PC-3 (cell line): ENCODE results near the gene MRPL4. TPM values are rescaled to one million over a fixed set of nuclear protein-coding genes. Genes with fewer than 3 reads are reported as not detected.
A peak's percentile ranks its signal among the peaks of the same experiment; 100 is the strongest.

Source experiments
- ATAC-seq: fragments of 200-7000 bp; cut with Tn5 transposase; 2 replicates; pipeline ENCODE4 v1.9.1; 2020; ENCODE audit warnings: mild to moderate bottlenecking, moderate library complexity
- BruUV-seq: library from RNA; stranded (reverse); fragments of 400-500 nt; replicated peaks from 2 replicates; lab custom pipeline; 2021; lab: Mats Ljungman, UMichigan
- CTCF ChIA-PET: fragments of 300-600 bp; sonication (Branson Sonifier 250); formaldehyde crosslinking; loops from one replicate; lab custom pipeline; 2022; ENCODE audit warnings: antibody characterized with exemption; lab: Charles Lee
- POLR2A ChIA-PET: fragments of 300-600 bp; sonication (Branson Sonifier 250); formaldehyde crosslinking; loops from one replicate; lab custom pipeline; 2022; ENCODE audit warnings: antibody characterized with exemption; ENCODE audit not compliant: unreplicated experiment; lab: Charles Lee
- DNase-seq: peaks from one replicate; pipeline ENCODE4 v3.0.0-alpha.2; 2015
- H2AFZ ChIP-seq: fragments of 300-600 bp; sonication (generic); 2 replicates; pipeline ENCODE4 v1.6.0; 2016; ENCODE audit warnings: antibody characterized with exemption, low read length
- H3F3A ChIP-seq: fragments of 300-600 bp; sonication (generic); one replicate; pipeline ENCODE4 v1.6.0; 2017; ENCODE audit warnings: antibody characterized with exemption, low read length, control low read depth, mild to moderate bottlenecking; ENCODE audit not compliant: unreplicated experiment
- H3K27ac ChIP-seq: fragments of 300-600 bp; sonication (generic); 2 replicates; pipeline ENCODE4 v1.5.1; 2016; ENCODE audit warnings: mild to moderate bottlenecking, low read length
- H3K27me3 ChIP-seq: fragments of 300-600 bp; sonication (generic); 2 replicates; pipeline ENCODE4 v1.6.1; 2016; ENCODE audit warnings: low read length, mixed read lengths
- H3K36me3 ChIP-seq: fragments of 300-600 bp; sonication (generic); 2 replicates; pipeline ENCODE4 v1.6.1; 2016; ENCODE audit warnings: low read depth, mixed run types, low read length, mixed read lengths
- H3K4me1 ChIP-seq: fragments of 300-600 bp; sonication (generic); 2 replicates; pipeline ENCODE4 v1.5.1; 2016; ENCODE audit warnings: low read length; ENCODE audit not compliant: insufficient read depth
- H3K4me2 ChIP-seq: fragments of 300-600 bp; sonication (generic); 2 replicates; pipeline ENCODE4 v1.6.0; 2016; ENCODE audit warnings: low read length
- H3K4me3 ChIP-seq: fragments of 300-600 bp; sonication (generic); 2 replicates; pipeline ENCODE4 v1.5.1; 2016; ENCODE audit warnings: mild to moderate bottlenecking, low read length, mixed read lengths
- H3K79me2 ChIP-seq: fragments of 300-600 bp; sonication (generic); 2 replicates; pipeline ENCODE4 v1.6.1; 2017; ENCODE audit warnings: low read length, mixed read lengths
- H3K9ac ChIP-seq: fragments of 300-600 bp; sonication (generic); 2 replicates; pipeline ENCODE4 v1.6.0; 2016; ENCODE audit warnings: mild to moderate bottlenecking, low read length
- H3K9me2 ChIP-seq: fragments of 300-600 bp; sonication (generic); replicated peaks from 2 replicates; pipeline ENCODE4 v1.6.1; 2016; ENCODE audit warnings: mixed run types, low read length, mixed read lengths
- H3K9me3 ChIP-seq: fragments of 300-600 bp; sonication (generic); 2 replicates; pipeline ENCODE4 v1.6.1; 2016; ENCODE audit warnings: low read length, mixed read lengths
- H4K20me1 ChIP-seq: fragments of 300-600 bp; sonication (generic); 2 replicates; pipeline ENCODE4 v1.6.1; 2016; ENCODE audit warnings: low read length, mixed read lengths
- EZH2 ChIP-seq: fragments of 300-600 bp; sonication (generic); IDR thresholded peaks from one replicate; pipeline ENCODE4 v1.6.1; 2017; ENCODE audit warnings: antibody characterized with exemption, mild to moderate bottlenecking, low read length; ENCODE audit not compliant: unreplicated experiment
- EZH2phosphoT487 ChIP-seq: fragments of 300-600 bp; sonication (generic); IDR thresholded peaks from 2 replicates; pipeline ENCODE4 v1.6.1; 2018; ENCODE audit warnings: mild to moderate bottlenecking, antibody characterized with exemption, low read length, borderline replicate concordance
- intact Hi-C: fragments of 100-400 bp; cut with micrococcal nuclease; formaldehyde crosslinking; loops from 2 replicates; pipeline ENCODE4 v1.9.0; 2023
- total RNA-seq: library from RNA; depleted of rRNA; stranded (reverse); fragments of >200 nt; gene quantifications from 2 replicates; pipeline ENCODE4 v1.2.3, GENCODE V29; 2014
- TF ChIP-seq, protein P1 (sequence below): fragments of 300-600 bp; sonication (generic); conservative IDR thresholded peaks from 2 replicates; pipeline ENCODE4 v1.5.1; 2017; ENCODE audit warnings: antibody characterized with exemption, low read depth, mild to moderate bottlenecking, low read length

MRPL4 gene
- total RNA-seq, 1 experiment from 2014 or later: 336 TPM

DNA sequence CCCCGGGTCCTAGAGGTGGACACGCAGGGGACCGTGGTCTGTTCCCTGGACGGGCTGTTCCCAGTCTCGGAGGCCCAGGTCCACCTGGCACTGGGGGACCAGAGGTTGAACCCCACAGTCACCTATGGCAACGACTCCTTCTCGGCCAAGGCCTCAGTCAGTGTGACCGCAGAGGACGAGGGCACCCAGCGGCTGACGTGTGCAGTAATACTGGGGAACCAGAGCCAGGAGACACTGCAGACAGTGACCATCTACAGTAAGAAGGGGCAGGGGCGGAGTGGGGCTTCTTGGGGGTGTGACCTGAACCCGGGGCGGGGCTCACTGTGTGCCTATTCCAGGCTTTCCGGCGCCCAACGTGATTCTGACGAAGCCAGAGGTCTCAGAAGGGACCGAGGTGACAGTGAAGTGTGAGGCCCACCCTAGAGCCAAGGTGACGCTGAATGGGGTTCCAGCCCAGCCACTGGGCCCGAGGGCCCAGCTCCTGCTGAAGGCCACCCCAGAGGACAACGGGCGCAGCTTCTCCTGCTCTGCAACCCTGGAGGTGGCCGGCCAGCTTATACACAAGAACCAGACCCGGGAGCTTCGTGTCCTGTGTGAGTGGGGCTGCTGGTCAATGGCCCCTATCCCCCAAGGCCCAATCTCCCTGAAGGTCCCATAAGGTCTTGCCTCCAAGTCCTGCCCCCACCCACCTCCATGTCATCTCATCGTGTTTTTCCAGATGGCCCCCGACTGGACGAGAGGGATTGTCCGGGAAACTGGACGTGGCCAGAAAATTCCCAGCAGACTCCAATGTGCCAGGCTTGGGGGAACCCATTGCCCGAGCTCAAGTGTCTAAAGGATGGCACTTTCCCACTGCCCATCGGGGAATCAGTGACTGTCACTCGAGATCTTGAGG, 32.3 kb downstream of the MRPL4 start:
- TF ChIP-seq, protein P1, sequence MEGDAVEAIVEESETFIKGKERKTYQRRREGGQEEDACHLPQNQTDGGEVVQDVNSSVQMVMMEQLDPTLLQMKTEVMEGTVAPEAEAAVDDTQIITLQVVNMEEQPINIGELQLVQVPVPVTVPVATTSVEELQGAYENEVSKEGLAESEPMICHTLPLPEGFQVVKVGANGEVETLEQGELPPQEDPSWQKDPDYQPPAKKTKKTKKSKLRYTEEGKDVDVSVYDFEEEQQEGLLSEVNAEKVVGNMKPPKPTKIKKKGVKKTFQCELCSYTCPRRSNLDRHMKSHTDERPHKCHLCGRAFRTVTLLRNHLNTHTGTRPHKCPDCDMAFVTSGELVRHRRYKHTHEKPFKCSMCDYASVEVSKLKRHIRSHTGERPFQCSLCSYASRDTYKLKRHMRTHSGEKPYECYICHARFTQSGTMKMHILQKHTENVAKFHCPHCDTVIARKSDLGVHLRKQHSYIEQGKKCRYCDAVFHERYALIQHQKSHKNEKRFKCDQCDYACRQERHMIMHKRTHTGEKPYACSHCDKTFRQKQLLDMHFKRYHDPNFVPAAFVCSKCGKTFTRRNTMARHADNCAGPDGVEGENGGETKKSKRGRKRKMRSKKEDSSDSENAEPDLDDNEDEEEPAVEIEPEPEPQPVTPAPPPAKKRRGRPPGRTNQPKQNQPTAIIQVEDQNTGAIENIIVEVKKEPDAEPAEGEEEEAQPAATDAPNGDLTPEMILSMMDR: no peak
- TF ChIP-seq EZH2phosphoT487 (no peak), EZH2 (no peak)
- Histone ChIP-seq H3K9ac (no peak overlapping the region), H4K20me1 (no peaks in the 10 kb centered on the region), H3K9me2 (no peaks in the 10 kb centered on the region), H3K4me1 (peaks cover 14% of the 10 kb centered on the region), H3K36me3 (0 out of 2 replicates have a peak, but pooled peaks cover 3% of the 10 kb centered on the region), H3K4me3 (no peak overlapping the region), H3K4me2 (no peak overlapping the region), H3K79me2 (no peaks in the 10 kb centered on the region), H2AFZ (no peak overlapping the region), H3K9me3 (no peaks in the 10 kb centered on the region), H3F3A (no peaks in the 10 kb centered on the region), H3K27ac (no peak overlapping the region), H3K27me3 (no peaks in the 10 kb centered on the region)
- ATAC-seq: no peak
- BruUV-seq: no TSS peak
- no peak for DNase-seq
- intact Hi-C loops: no loop called here
- CTCF ChIA-PET: interaction anchor here (0.6 kb wide), 1 partner anchor 105 kb away, joined by 3 read pairs; no protein-coding TSS in a partner anchor
- POLR2A ChIA-PET: no interaction called here

DNA sequence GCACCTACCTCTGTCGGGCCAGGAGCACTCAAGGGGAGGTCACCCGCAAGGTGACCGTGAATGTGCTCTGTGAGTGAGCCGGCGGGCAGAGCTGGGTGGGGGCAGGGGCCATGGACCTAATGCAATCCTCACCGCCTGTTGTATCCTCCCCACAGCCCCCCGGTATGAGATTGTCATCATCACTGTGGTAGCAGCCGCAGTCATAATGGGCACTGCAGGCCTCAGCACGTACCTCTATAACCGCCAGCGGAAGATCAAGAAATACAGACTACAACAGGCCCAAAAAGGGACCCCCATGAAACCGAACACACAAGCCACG, 32.9 kb downstream of the MRPL4 start:
- 0 out of 2 replicates have a peak, but pooled peaks cover 3% of the 10 kb centered on the region for H3K36me3 ChIP-seq
- H4K20me1 ChIP-seq: no peaks in the 10 kb centered on the region
- H3K4me2 ChIP-seq: no peak overlapping the region
- no peaks in the 10 kb centered on the region for H3K9me2 ChIP-seq
- no peaks in the 10 kb centered on the region for H3F3A ChIP-seq
- DNase-seq (no peak), ATAC-seq (no peak)
- POLR2A ChIA-PET: no interaction called here
- no peaks in the 10 kb centered on the region for H3K27me3 ChIP-seq
- no TSS peak for BruUV-seq
- H2AFZ ChIP-seq: no peak overlapping the region
- intact Hi-C loops: no loop called here
- H3K9me3 ChIP-seq: no peaks in the 10 kb centered on the region
- H3K27ac ChIP-seq: no peak overlapping the region
- H3K4me3 ChIP-seq: no peak overlapping the region
- CTCF ChIA-PET: no interaction called here
- H3K9ac ChIP-seq: no peak overlapping the region
- H3K4me1 ChIP-seq: peaks cover 17% of the 10 kb centered on the region
- H3K79me2 ChIP-seq: no peaks in the 10 kb centered on the region
- TF ChIP-seq EZH2phosphoT487 (no peak), EZH2 (no peak)
- TF ChIP-seq, protein P1: no peak

DNA sequence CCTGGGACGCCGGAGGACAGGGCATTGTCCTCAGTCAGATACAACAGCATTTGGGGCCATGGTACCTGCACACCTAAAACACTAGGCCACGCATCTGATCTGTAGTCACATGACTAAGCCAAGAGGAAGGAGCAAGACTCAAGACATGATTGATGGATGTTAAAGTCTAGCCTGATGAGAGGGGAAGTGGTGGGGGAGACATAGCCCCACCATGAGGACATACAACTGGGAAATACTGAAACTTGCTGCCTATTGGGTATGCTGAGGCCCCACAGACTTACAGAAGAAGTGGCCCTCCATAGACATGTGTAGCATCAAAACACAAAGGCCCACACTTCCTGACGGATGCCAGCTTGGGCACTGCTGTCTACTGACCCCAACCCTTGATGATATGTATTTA, 33.4 kb downstream of the MRPL4 start:
- H3K27me3 ChIP-seq: peaks cover 3% of the 10 kb centered on the region; the same call in 1 of the 2 replicates
- peaks cover 21% of the 10 kb centered on the region for H3K4me1 ChIP-seq
- no peak overlapping the region for H3K4me3 ChIP-seq
- BruUV-seq: TSS peak; percentile 31
- no peak overlapping the region for H3K9ac ChIP-seq
- H2AFZ ChIP-seq: no peak overlapping the region
- no peaks in the 10 kb centered on the region for H3K79me2 ChIP-seq
- POLR2A ChIA-PET: no interaction called here
- H4K20me1 ChIP-seq: no peaks in the 10 kb centered on the region
- 0 out of 2 replicates have a peak, but pooled peaks cover 3% of the 10 kb centered on the region for H3K36me3 ChIP-seq
- no peak for ATAC-seq
- CTCF ChIA-PET: no interaction called here
- DNase-seq: no peak
- H3F3A ChIP-seq: no peaks in the 10 kb centered on the region
- no peak overlapping the region for H3K4me2 ChIP-seq
- H3K27ac ChIP-seq: no peak overlapping the region
- intact Hi-C loops: no loop called here
- no peaks in the 10 kb centered on the region for H3K9me2 ChIP-seq
- H3K9me3 ChIP-seq: no peaks in the 10 kb centered on the region
- TF ChIP-seq EZH2: no peak
- TF ChIP-seq, protein P1: no peak
- no peak for TF ChIP-seq EZH2phosphoT487
